Measurements from ENCODE around the gene JAKMIP1. TPM values are rescaled to one million over a fixed set of nuclear protein-coding genes. Genes with fewer than 3 reads are reported as not detected.

JAKMIP1 gene
- total RNA-seq, 2 experiments from 2014 or later, result 5.6 to 6.3 TPM

- Mint-ChIP-seq H3K27me3 (peaks cover 2% of the 10 kb centered on the region), H3K4me1 (ENCODE audit: low read depth) (peaks cover 48% of the 10 kb centered on the region), H3K36me3 (ENCODE audit: low read depth) (peaks cover 16% of the 10 kb centered on the region), H3K27ac (peak overlapping the region; percentile 3), H3K9me3 (peaks cover 3% of the 10 kb centered on the region), H3K4me3 (no peak overlapping the region)
- no peak for TF ChIP-seq CTCF (IDR thresholded peaks at IDR 0.05)
- ChIA-PET CTCF (interaction anchor here (0.6 to 0.7 kb wide), 2 partner anchors 67 to 83 kb away, joined by 3 read pairs; no protein-coding TSS in a partner anchor), POLR2A (interaction anchor here (5.7 kb wide), 1 partner anchor 15 kb away, joined by 33 read pairs; the partner anchor contains the start of gene JAKMIP1)
- DNase-seq (no peak), ATAC-seq (no peak)
- intact Hi-C loops (cut with micrococcal nuclease), result no loop called here
Measured at GRCh38 chr4:6184169-6184568, 16.2 kb downstream of the JAKMIP1 start.

GRCh38 chr4:6183740-6184139, 16.6 kb downstream of the JAKMIP1 start:
- peak overlapping the region; percentile 3 for H3K27ac Mint-ChIP-seq
- peaks cover 4% of the 10 kb centered on the region for H3K9me3 Mint-ChIP-seq
- peaks cover 18% of the 10 kb centered on the region for H3K36me3 Mint-ChIP-seq (ENCODE audit: low read depth)
- peaks cover 2% of the 10 kb centered on the region for H3K27me3 Mint-ChIP-seq
- intact Hi-C loops (cut with micrococcal nuclease), result no loop called here
- DNase-seq, result no peak
- ATAC-seq, result peak; percentile 12
- peaks cover 50% of the 10 kb centered on the region for H3K4me1 Mint-ChIP-seq (ENCODE audit: low read depth)
- ChIA-PET POLR2A (interaction anchor here (5.7 kb wide), 1 partner anchor 16 kb away, joined by 33 read pairs; the partner anchor contains the start of gene JAKMIP1), CTCF (interaction anchor here (0.6 to 0.7 kb wide), 2 partner anchors 67 to 83 kb away, joined by 3 read pairs; no protein-coding TSS in a partner anchor)
- TF ChIP-seq CTCF (IDR thresholded peaks at IDR 0.05), result no peak
- no peak overlapping the region for H3K4me3 Mint-ChIP-seq

DNA sequence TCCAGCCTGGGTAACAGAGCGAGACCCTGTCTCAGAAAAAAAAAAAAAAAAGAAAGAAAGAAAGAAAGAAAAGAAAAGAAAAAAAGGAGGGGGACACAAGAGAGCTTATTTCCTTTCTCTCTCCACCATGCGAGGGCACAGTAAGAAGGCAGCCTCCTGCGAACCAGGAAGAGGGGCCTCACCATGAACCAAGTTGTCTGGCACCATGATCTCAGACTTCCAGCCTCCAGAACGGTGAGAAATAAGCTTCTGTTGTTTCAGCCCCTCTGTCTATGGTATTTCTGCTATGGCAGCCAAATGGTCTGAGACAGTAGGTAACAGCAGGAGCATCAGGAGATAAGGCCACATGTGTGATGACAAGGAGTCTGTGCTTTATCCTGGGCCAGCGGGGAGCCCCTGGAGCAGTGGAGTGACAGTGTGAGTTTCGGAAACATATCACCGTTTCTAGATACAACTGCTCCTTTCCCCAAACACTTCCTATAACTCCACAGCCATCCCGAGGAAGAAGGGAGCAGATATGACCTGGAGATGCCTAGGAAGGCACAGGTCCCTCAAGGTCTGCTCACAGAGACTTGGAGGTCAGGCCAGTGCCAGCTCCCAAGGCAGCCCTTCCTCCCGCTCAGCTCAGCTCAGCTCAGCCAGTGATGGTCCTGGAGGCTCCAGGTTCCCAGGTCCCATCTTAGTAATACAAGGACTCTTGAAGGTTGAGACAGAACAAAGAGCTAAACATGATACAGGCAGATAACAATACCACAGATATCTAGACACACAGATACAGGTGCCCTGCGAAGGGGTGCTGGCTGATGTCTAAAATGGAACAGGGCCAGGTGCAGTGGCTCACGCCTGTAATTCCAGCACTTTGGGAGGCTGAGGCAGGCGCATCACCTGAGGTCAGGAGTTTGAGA, 17.7 kb downstream of the JAKMIP1 start:
- Mint-ChIP-seq H3K4me3 (no peak overlapping the region), H3K9me3 (peaks cover 12% of the 10 kb centered on the region), H3K36me3 (ENCODE audit: low read depth) (peaks cover 20% of the 10 kb centered on the region), H3K27me3 (peaks cover 2% of the 10 kb centered on the region), H3K4me1 (ENCODE audit: low read depth) (peaks cover 61% of the 10 kb centered on the region), H3K27ac (peak overlapping the region; percentile 94)
- intact Hi-C loops (cut with micrococcal nuclease), result no loop called here
- no peak for TF ChIP-seq CTCF (IDR thresholded peaks at IDR 0.05)
- DNase-seq (no peak), ATAC-seq (no peak)
- POLR2A ChIA-PET, result interaction anchor here (5.7 kb wide), 1 partner anchor 17 kb away, joined by 33 read pairs; the partner anchor contains the start of gene JAKMIP1
- CTCF ChIA-PET, result interaction anchor here (0.9 to 1.7 kb wide), 2 partner anchors 8 to 67 kb away, joined by 3 to 4 read pairs; no protein-coding TSS in a partner anchor

DNA sequence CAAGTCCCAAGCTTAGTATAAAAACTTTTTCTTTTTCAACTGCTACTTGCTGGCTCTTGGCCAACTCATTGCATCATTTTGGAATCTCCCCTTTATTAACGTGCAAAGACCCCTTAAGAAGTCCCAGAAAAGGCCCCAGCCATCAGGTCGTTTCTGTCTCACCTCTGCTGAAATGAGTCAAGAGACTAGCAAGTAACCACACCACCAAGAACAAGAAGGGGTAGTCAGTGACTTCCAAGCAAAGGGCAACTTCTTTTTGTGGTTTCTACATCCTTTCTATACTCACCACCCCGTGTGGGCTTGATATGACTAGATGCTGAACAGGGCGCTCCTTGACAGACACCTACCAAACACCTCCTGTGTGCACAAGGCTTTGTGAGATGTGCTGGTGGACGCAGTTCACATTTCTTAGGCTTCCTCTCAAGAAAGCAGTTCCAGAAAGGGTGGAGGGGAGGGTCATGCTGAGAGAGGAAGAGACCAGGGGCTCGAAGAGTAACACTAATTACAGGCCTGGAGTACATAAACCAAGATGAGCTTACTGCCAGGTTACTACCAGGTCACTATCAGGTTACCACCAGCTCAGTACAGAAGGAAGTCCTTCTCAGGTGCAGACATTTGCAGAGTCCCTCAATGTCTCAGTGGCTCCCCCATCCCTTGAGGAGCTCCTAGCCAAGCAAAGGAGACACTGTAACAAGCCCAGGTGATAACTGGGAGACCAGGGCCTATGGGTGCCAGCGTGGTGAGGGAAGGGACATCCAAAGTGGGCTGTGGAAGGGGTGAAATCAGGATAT, 19.3 kb downstream of the JAKMIP1 start:
- H3K9me3 Mint-ChIP-seq, result peaks cover 13% of the 10 kb centered on the region
- peak overlapping the region; percentile 94 for H3K27ac Mint-ChIP-seq
- POLR2A ChIA-PET, result interaction anchor here (0.7 to 5.7 kb wide), 3 partner anchors 9 to 114 kb away, joined by 4 to 33 read pairs (median 4); partner anchors contain the start of gene JAKMIP1
- no peak for TF ChIP-seq CTCF (IDR thresholded peaks at IDR 0.05)
- ATAC-seq (peak; percentile 83), DNase-seq (peak; percentile 83)
- H3K4me1 Mint-ChIP-seq (ENCODE audit: low read depth), result peaks cover 63% of the 10 kb centered on the region
- peaks cover 17% of the 10 kb centered on the region for H3K36me3 Mint-ChIP-seq (ENCODE audit: low read depth)
- intact Hi-C loops (cut with micrococcal nuclease), result no loop called here
- H3K4me3 Mint-ChIP-seq, result no peak overlapping the region
- H3K27me3 Mint-ChIP-seq, result peaks cover 2% of the 10 kb centered on the region
- CTCF ChIA-PET, result interaction anchor here (0.9 to 1.7 kb wide), 5 partner anchors 10 to 70 kb away, joined by 3 to 5 read pairs (median 4); partner anchors contain the start of gene JAKMIP1
